T-helper 17 cell (primary cell): ENCODE data around the gene MUC12. TPM values are rescaled to one million over a fixed set of nuclear protein-coding genes. Genes with fewer than 3 reads are reported as not detected.
"Not testable (repeated sequence)": the region's sequence is repeated elsewhere in the genome, so short reads cannot be mapped to it uniquely, and the experiment has no call there.

Experiments used
- ATAC-seq: fragments of 150-1000 bp; cut with Tn5 transposase; 2 replicates; pipeline ENCODE4 v1.10.0; 2021; ENCODE audit warnings: mild to moderate bottlenecking, moderate library complexity
- DNase-seq, 3 donors: peaks; one replicate each; pipeline versions ENCODE4 v3.0.0 to v3.0.0-alpha.2; 2020 to 2021
- H3K9me3 ChIP-seq: one replicate; pipeline ENCODE4 v1.7.0; 2013; ENCODE audit warnings: low read length, mild to moderate bottlenecking; ENCODE audit not compliant: control insufficient read depth, poor library complexity, severe bottlenecking
- H3K27ac Mint-ChIP-seq: one replicate; pipeline ENCODE4 v1.8.0; 2022; ENCODE audit warnings: mild to moderate bottlenecking, moderate library complexity, mixed read lengths
- H3K27me3 Mint-ChIP-seq: one replicate; pipeline ENCODE4 v1.8.0; 2022; ENCODE audit warnings: mixed read lengths
- H3K36me3 Mint-ChIP-seq: one replicate; pipeline ENCODE4 v1.8.0; 2022; ENCODE audit warnings: low read depth, mixed read lengths
- H3K4me1 Mint-ChIP-seq: one replicate; pipeline ENCODE4 v1.8.0; 2022; ENCODE audit warnings: mild to moderate bottlenecking, mixed read lengths
- H3K4me3 Mint-ChIP-seq: one replicate; pipeline ENCODE4 v1.8.0; 2022; ENCODE audit warnings: mild to moderate bottlenecking, moderate library complexity, mixed read lengths
- total RNA-seq, 4 donors: library from RNA in 2 of 4; stranded (reverse) in 2 of 4; gene quantifications; one replicate each; pipeline ENCODE4 v1.2.3 and lab custom pipeline; 2022 to 2026

MUC12 gene, protein sequence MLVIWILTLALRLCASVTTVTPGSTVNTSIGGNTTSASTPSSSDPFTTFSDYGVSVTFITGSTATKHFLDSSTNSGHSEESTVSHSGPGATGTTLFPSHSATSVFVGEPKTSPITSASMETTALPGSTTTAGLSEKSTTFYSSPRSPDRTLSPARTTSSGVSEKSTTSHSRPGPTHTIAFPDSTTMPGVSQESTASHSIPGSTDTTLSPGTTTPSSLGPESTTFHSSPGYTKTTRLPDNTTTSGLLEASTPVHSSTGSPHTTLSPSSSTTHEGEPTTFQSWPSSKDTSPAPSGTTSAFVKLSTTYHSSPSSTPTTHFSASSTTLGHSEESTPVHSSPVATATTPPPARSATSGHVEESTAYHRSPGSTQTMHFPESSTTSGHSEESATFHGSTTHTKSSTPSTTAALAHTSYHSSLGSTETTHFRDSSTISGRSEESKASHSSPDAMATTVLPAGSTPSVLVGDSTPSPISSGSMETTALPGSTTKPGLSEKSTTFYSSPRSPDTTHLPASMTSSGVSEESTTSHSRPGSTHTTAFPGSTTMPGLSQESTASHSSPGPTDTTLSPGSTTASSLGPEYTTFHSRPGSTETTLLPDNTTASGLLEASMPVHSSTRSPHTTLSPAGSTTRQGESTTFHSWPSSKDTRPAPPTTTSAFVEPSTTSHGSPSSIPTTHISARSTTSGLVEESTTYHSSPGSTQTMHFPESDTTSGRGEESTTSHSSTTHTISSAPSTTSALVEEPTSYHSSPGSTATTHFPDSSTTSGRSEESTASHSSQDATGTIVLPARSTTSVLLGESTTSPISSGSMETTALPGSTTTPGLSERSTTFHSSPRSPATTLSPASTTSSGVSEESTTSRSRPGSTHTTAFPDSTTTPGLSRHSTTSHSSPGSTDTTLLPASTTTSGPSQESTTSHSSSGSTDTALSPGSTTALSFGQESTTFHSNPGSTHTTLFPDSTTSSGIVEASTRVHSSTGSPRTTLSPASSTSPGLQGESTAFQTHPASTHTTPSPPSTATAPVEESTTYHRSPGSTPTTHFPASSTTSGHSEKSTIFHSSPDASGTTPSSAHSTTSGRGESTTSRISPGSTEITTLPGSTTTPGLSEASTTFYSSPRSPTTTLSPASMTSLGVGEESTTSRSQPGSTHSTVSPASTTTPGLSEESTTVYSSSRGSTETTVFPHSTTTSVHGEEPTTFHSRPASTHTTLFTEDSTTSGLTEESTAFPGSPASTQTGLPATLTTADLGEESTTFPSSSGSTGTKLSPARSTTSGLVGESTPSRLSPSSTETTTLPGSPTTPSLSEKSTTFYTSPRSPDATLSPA (N-terminal part only)
- total RNA-seq (1 to 10 TPM in 1 of 2 donors, not detected in 1; 1.1 TPM), total RNA-seq (lab: John Stamatoyannopoulos, UW) (0.35 to 0.98 reads per million in 2 donors)

DNA sequence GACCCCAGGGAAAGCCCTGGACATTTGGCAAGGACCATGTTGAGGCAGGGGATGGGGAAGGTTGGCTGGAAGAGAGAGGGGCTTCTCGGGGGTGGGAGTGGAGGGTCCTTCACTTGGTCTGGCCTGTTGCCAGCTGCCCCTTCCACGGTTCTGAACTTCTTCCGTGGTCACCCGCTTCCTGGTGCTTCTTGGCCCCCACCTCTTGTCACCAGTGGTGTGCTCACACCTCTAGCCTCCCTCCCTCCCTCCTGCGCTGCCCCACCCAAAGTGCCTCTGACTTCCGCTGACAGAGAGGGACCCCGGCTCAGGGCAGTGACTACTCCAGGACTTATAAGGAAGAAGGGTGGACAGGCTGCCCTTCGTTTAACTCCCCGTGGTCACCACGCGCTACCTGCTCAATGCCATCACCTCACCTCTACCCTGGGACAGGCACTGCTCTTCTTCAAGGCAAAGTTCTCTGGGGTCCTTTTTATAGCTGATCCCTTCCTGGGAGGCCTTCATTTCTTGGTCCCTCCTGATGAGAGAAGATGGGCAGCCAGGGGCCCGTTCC, at the start of gene MUC12:
Gene MUC12, plus strand, starts transcription at position 500 of the 550 bp plus-strand sequence. CDS start 58 bp downstream, outside the sequence.
- DNase-seq: no peak
- Mint-ChIP-seq H3K4me1 (peaks cover 17% of the 10 kb centered on the region), H3K4me3 (no peak within 1 kb of the TSS), H3K36me3 (peaks cover 11% of the 10 kb centered on the region), H3K27me3 (peaks cover 72% of the 10 kb centered on the region), H3K27ac (no peak within 1 kb of the TSS)
- peaks cover 3% of the 10 kb centered on the region for H3K9me3 ChIP-seq
- ATAC-seq: no peak

DNA sequence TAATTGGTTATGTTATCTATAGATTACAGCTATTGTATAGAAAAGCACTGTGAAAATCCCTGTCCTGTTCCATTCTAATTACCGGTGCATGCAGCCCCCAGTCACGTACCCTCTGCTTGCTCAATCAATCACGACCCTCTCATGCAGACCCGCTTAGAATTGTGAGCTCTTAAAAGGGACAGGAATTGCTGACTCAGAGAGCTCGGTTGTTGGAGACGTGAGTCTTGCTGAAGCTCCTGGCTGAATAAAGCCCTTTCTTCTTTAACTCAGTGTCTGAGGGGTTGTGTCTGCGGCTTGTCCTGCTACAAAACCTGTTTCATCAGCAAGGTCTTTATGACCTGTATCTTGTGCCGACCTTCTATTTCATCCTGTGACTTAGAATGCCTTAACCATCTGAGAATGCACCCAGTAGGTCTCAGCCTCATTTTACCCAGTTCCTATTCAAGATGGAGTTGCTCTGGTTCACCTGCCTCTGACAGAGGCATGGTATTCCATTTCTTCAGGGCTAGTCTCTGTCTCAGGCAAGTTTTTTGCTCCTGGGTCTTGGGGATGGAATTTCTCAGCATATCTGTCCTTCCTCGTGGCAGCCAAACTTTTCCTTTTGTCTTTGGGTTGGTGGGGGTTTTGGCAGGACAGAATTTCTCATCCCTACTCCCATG, 49.5 kb upstream of the MUC12 start:
- not testable (repeated sequence) for H3K4me1 Mint-ChIP-seq, ATAC-seq, DNase-seq, H3K27ac Mint-ChIP-seq, H3K4me3 Mint-ChIP-seq, H3K9me3 ChIP-seq, H3K36me3 Mint-ChIP-seq
- H3K27me3 Mint-ChIP-seq: peaks cover 38% of the 10 kb centered on the region

DNA sequence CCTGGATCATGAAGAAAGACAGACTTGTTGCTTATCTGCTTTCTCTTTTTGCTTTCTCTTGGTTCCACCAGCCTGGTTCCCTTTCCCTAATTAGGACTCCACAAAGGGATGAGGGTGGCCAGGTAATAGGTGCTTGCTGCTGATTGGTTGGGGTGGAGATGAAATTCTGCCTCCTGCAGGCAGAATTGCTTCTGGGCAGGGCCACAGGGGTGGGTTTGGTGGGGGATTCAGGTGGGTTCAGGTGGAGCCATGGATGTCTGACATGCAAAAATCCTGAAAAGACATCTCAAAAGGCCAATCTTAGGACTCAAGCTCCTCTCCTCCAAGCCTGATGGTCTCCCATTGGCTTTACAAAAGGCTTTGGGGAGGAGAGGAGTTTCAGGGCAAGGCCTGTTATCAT, 48.3 kb upstream of the MUC12 start:
- Mint-ChIP-seq H3K27ac (no peak overlapping the region), H3K27me3 (peaks cover 35% of the 10 kb centered on the region), H3K36me3 (peaks cover 9% of the 10 kb centered on the region), H3K4me1 (no peaks in the 10 kb centered on the region), H3K4me3 (no peak overlapping the region)
- ATAC-seq (no peak), DNase-seq (no peak)
- H3K9me3 ChIP-seq: no peaks in the 10 kb centered on the region

DNA sequence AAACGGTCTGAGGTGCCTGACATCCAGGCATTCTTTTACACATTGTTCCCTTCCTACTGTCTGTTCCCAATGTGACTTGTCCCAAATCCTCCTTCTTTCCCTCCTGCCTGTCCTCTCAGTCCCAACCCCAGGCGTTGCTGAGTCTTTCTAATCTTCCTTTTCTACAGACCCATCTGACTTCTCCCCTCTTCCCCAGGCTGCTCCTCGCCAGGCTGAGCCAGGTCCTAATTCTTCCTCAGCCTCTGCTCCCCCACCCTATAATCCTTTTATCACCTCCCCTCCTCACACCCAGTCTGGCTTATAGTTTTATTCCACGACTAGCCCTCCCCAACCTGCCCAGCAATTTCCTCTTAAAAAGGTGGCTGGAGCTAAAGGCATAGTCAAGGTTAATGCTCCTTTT, 45.7 kb upstream of the MUC12 start:
- ATAC-seq, H3K36me3 Mint-ChIP-seq, DNase-seq, H3K9me3 ChIP-seq, H3K27ac Mint-ChIP-seq, H3K4me3 Mint-ChIP-seq, H3K4me1 Mint-ChIP-seq: not testable (repeated sequence)
- H3K27me3 Mint-ChIP-seq: peaks cover 25% of the 10 kb centered on the region

DNA sequence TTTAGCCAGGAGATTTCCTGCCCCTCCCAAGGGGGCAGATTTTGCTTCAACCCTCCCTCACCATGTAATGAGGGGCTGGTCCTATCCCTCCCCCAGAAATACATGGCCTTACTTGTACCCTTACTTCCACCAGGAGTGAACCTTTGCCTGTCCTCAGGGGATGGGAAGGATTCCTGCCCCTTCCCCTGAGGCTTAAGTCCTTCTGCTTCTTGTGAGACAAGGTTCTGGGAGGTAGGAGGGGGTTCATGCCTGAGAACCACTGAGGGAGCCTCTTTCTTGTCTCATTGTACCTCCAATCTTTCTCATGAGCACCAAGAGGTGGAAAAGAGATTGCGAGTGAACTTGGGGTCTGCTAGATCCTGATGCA, 39.6 kb upstream of the MUC12 start:
- peaks cover 14% of the 10 kb centered on the region for H3K27me3 Mint-ChIP-seq
- no peak overlapping the region for H3K27ac Mint-ChIP-seq
- H3K9me3 ChIP-seq: no peaks in the 10 kb centered on the region
- DNase-seq (no peak), ATAC-seq (no peak)
- H3K4me3 Mint-ChIP-seq: no peak overlapping the region
- H3K36me3 Mint-ChIP-seq: no peaks in the 10 kb centered on the region
- no peaks in the 10 kb centered on the region for H3K4me1 Mint-ChIP-seq

DNA sequence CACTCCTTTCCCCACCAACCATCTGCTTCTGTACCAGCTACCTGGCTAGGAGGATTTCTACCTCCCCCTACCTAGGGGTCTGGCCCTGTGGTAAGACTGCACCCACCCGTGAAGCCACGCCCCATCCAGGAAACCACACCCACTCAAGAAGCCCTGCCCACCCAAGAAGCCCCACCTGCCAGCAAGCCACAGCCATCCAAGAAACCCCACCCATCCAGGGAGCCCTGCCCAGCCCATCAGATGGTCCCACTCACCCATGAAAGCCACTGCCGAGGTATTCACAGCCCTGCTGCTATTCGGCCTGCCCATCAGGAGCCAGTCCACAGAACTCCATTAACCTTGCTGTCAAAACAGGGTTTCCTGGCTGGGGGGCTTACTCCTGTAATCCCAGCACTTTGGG, 35.6 kb upstream of the MUC12 start:
- no peaks in the 10 kb centered on the region for H3K4me1 Mint-ChIP-seq
- no peaks in the 10 kb centered on the region for H3K36me3 Mint-ChIP-seq
- DNase-seq (no peak), ATAC-seq (no peak)
- H3K9me3 ChIP-seq: no peaks in the 10 kb centered on the region
- peaks cover 15% of the 10 kb centered on the region for H3K27me3 Mint-ChIP-seq
- no peak overlapping the region for H3K4me3 Mint-ChIP-seq
- H3K27ac Mint-ChIP-seq: no peak overlapping the region

DNA sequence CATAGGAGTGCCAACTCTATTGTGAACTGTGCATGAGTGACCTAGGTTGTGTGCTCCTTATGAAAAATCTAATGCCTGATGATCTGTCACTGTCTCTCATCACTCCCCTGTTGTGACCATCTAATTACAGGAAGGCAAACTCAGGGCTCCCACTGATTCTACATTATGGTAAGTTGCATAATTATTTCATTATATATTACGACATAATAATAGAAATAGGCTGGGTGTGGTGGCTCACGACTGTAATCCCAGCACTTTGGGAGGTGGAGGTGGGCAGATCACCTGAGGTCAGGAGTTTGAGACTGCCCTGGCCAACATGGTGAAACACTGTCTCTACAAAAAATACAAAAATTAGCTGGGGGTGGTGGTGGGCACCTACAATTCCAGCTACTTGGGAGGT, 34.0 kb upstream of the MUC12 start:
- H3K9me3 ChIP-seq, DNase-seq, H3K4me3 Mint-ChIP-seq, H3K4me1 Mint-ChIP-seq, H3K27ac Mint-ChIP-seq, H3K36me3 Mint-ChIP-seq, ATAC-seq, H3K27me3 Mint-ChIP-seq: not testable (repeated sequence)

DNA sequence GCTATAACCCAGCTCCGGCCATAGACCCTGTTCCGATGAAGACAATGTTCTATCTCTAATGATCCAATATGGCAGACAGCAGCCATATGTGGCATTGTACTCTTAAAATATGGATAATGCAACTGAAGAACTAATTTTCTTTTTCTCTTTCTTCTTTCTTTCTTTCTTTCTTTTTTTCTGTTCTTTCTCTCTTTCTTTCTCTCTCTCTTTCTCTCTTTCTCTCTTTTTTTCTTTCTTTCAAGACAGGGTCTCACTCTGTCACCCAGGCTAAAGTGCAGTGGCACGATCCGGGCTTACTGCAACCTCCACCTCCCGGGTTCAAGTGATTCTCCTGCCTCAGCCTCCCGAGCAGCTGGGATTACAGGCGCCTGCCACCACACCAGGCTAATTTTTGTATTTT, 33.2 kb upstream of the MUC12 start:
- not testable (repeated sequence) for H3K27ac Mint-ChIP-seq, ATAC-seq, H3K36me3 Mint-ChIP-seq, H3K4me1 Mint-ChIP-seq, DNase-seq, H3K27me3 Mint-ChIP-seq, H3K4me3 Mint-ChIP-seq, H3K9me3 ChIP-seq

DNA sequence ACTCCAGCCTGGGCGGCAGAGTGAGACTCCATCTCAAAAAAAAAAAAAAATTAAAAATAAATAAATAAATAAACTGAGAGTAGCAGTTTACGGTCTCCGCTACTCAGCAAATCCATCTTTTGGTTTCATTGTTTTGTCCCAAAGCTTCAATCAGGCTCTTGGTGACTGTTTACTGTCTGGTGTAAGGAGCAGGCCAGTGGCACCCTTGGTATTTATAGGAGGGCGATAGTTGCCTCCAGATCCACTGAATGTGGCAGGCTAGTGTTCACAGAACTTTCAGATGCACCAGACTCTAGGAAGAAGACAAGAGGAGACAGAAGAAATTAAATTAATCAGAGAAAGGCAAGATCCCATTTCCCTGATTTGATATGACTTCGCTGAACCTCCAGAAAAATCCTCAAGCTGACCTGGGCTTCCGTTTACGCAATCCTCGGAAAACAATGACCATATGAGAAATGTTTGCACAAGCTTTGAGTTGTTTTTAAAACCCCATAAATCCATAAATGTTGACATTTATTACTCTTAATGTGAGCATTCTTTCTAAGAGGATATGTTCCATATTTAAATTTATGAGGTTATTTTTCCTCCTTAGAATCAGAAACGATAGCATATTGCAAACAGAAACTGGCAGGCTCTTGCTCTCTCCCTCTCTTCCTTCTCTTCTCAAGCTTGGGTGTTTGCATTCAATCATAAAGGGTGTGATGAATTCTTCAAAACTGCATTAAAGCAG, 27.2 kb upstream of the MUC12 start:
- Mint-ChIP-seq H3K27ac (no peak overlapping the region), H3K27me3 (peaks cover 37% of the 10 kb centered on the region), H3K4me1 (peaks cover 2% of the 10 kb centered on the region), H3K36me3 (peaks cover 2% of the 10 kb centered on the region), H3K4me3 (no peak overlapping the region)
- ATAC-seq: no peak
- H3K9me3 ChIP-seq: no peaks in the 10 kb centered on the region
- no peak for DNase-seq

DNA sequence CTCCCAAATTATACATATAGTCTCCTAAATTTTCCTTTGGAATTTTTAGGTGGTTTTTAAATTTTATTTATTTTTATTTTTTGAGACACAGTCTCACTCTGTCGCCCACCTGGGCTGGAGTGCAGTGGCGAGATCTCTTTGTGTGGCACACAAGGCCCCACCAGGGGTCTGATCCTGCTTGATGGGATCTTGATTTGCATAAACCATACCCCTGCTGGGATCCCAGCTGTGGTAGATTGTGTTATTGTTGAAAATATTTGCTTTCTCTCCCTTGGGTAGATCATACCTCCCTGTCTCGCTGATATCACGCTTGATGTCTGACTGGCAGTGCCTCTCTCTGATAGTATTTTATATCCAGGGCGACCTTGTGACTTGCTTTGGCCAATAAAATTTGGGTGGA, 25.7 kb upstream of the MUC12 start:
- Mint-ChIP-seq H3K27me3 (peaks cover 37% of the 10 kb centered on the region), H3K4me1 (peaks cover 2% of the 10 kb centered on the region), H3K4me3 (no peak overlapping the region), H3K36me3 (peaks cover 2% of the 10 kb centered on the region), H3K27ac (no peak overlapping the region)
- no peak for ATAC-seq
- DNase-seq: no peak
- no peaks in the 10 kb centered on the region for H3K9me3 ChIP-seq

DNA sequence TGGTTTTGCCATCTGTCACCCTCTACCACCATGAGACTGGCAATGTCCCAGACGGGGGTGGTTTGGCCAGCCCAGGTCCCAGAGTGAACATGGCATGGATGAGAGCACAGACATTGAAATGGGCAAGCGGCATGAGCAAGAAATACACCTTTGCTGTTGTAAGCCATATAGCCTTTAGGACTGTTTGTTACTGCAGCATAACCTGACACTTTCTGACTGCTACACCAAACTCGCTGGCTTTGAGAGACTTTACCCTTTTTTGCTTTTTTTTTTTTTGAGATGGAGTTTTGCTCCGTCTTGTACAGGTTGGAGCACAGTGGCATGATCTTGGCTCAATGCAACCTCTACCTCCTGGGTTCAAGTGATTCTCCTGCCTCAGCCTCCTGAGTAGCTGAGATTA, 25.2 kb upstream of the MUC12 start:
- no peak overlapping the region for H3K27ac Mint-ChIP-seq

DNA sequence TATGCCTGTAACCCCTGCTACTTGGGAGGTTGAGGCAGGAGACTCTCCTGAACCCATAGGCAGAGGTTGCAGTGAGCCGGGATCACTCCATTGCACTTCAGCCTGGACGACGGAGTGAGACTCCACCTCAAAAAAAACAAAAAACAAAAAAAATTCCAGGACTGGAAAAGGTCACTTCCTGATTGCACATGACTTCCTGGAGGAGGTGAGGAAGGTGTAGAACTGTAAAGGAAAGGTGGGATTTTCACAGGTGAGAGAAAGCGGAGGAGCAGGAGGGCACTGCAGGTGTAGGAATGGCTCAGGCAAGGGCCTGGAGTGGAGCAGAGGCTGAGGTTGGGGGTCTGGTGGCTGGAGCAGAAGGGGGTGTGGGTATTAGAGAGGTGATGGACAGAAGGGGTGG, 23.3 kb upstream of the MUC12 start:
- H3K4me1 Mint-ChIP-seq: peaks cover 2% of the 10 kb centered on the region
- H3K36me3 Mint-ChIP-seq: peaks cover 2% of the 10 kb centered on the region
- no peaks in the 10 kb centered on the region for H3K9me3 ChIP-seq
- ATAC-seq: no peak
- H3K4me3 Mint-ChIP-seq: no peak overlapping the region
- DNase-seq: no peak
- H3K27me3 Mint-ChIP-seq: peaks cover 42% of the 10 kb centered on the region
- H3K27ac Mint-ChIP-seq: no peak overlapping the region

More for the DNA sequence above, 25.2 kb upstream of the MUC12 start:
- Mint-ChIP-seq H3K4me3 (no peak overlapping the region), H3K4me1 (peaks cover 2% of the 10 kb centered on the region), H3K27me3 (peaks cover 33% of the 10 kb centered on the region), H3K36me3 (peaks cover 2% of the 10 kb centered on the region)
- DNase-seq: no peak
- H3K9me3 ChIP-seq: no peaks in the 10 kb centered on the region
- no peak for ATAC-seq
